Vagina (tissue), 2 donors: ENCODE measurements around the gene RNF5. TPM values are rescaled to one million over a fixed set of nuclear protein-coding genes. Genes with fewer than 3 reads are reported as not detected.

Source experiments
- DNase-seq, 2 donors: peaks; one replicate each; pipeline ENCODE4 v3.0.0-alpha.2; 2017; ENCODE audit errors: extremely low spot score in 2 of 2
- H3K27ac ChIP-seq: fragments of 200-600 bp; sonication (generic); one replicate; pipeline ENCODE4 v1.5.1; 2019
- H3K27me3 ChIP-seq: fragments of 200-600 bp; sonication (generic); one replicate; pipeline ENCODE4 v1.5.1; 2019
- H3K36me3 ChIP-seq, 2 donors: fragments of 200-600 bp; sonication (generic); one replicate each; pipeline ENCODE4 v1.5.1; 2017 to 2019
- H3K4me1 ChIP-seq: fragments of 200-600 bp; sonication (generic); one replicate; pipeline ENCODE4 v1.5.1; 2019
- H3K4me3 ChIP-seq, 2 donors: fragments of 200-600 bp; sonication (generic); 1 replicate in 1 of 2; 2 replicates in 1 of 2; pipeline ENCODE4 v1.5.1; 2016 to 2019
- H3K9me3 ChIP-seq: fragments of 200-600 bp; sonication (generic); one replicate; pipeline ENCODE4 v1.5.1; 2019
- POLR2A ChIP-seq, 2 donors: fragments of 450-650 bp; IDR thresholded peaks; one replicate each; pipeline ENCODE4 v1.6.1; 2017; ENCODE audit warnings: antibody characterized with exemption in 2 of 2, mild to moderate bottlenecking in 2 of 2, moderate library complexity in 2 of 2
- POLR2AphosphoS5 ChIP-seq, 2 donors: sonication (generic); formaldehyde crosslinking; IDR thresholded peaks; one replicate each; pipeline ENCODE4 v1.9.0; 2017; ENCODE audit warnings: antibody characterized with exemption in 2 of 2, mild to moderate bottlenecking in 2 of 2, low read depth in 1 of 2; ENCODE audit not compliant: insufficient read depth in 1 of 2
- intact Hi-C: fragments of 100-400 bp; cut with DNase I; formaldehyde crosslinking; loops from one replicate; pipeline ENCODE4 v1.15.1; 2023
- total RNA-seq: library from RNA; depleted of rRNA; stranded (reverse); fragments of >200 nt; gene quantifications from one replicate; pipeline ENCODE4 v1.2.3, GENCODE V29; 2016
- TF ChIP-seq, protein P1 (sequence below), 3 experiments: fragments of 450-650 bp in 2 of 3; fragments of 200-600 bp in 1 of 3; sonication (generic) in 1 of 3; IDR thresholded peaks; one replicate each; pipeline ENCODE4 v1.5.1; 2017 to 2019; ENCODE audit warnings: antibody characterized with exemption in 3 of 3, mild to moderate bottlenecking in 2 of 3, moderate library complexity in 2 of 3

RNF5 gene
- total RNA-seq, 1 donor from 2014 or later, result 48.4 TPM

GRCh38 chr6:32216998-32217397 lies 38.8 kb downstream of the RNF5 start:
- Histone ChIP-seq H3K36me3 (no peaks in the 10 kb centered on the region), H3K27ac (no peak overlapping the region), H3K9me3 (no peaks in the 10 kb centered on the region), H3K4me1 (no peaks in the 10 kb centered on the region), H3K4me3 (no peak overlapping the region), H3K27me3 (no peaks in the 10 kb centered on the region)
- DNase-seq, result no peak
- intact Hi-C loops, result no loop called here
- no peak for TF ChIP-seq POLR2AphosphoS5 (IDR thresholded peaks at IDR 0.05; ENCODE audit: insufficient read depth in 1 of 2, low read depth in 1 of 2)
- TF ChIP-seq POLR2A (IDR thresholded peaks at IDR 0.05), result no peak
- TF ChIP-seq, protein P1, sequence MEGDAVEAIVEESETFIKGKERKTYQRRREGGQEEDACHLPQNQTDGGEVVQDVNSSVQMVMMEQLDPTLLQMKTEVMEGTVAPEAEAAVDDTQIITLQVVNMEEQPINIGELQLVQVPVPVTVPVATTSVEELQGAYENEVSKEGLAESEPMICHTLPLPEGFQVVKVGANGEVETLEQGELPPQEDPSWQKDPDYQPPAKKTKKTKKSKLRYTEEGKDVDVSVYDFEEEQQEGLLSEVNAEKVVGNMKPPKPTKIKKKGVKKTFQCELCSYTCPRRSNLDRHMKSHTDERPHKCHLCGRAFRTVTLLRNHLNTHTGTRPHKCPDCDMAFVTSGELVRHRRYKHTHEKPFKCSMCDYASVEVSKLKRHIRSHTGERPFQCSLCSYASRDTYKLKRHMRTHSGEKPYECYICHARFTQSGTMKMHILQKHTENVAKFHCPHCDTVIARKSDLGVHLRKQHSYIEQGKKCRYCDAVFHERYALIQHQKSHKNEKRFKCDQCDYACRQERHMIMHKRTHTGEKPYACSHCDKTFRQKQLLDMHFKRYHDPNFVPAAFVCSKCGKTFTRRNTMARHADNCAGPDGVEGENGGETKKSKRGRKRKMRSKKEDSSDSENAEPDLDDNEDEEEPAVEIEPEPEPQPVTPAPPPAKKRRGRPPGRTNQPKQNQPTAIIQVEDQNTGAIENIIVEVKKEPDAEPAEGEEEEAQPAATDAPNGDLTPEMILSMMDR (IDR thresholded peaks at IDR 0.05), result no peak

DNA sequence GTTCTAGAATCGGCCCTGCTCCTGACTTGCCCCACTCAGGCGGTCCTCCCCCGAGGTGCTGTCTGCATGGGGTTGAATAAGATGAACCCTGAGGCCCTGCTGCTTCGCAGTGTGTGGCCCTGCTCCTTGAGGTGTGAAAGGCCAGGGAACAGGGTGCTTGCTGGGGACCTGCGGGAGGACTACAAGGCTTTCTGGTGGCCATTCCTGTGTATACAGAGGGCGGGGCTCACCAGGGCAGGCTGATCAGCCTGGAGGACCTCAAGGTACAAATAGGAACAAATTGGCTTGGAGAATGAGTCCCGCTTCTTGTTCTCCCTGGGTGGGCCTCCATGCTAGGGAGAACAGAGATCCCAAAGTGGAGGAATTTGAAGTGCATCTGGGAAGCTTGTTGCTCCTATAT lies 40.0 kb downstream of the RNF5 start:
- H3K36me3 ChIP-seq, result no peaks in the 10 kb centered on the region
- no peak overlapping the region for H3K4me3 ChIP-seq
- TF ChIP-seq POLR2A (IDR thresholded peaks at IDR 0.05) (no peak), POLR2AphosphoS5 (IDR thresholded peaks at IDR 0.05; ENCODE audit: insufficient read depth in 1 of 2, low read depth in 1 of 2) (no peak)
- TF ChIP-seq, protein P1 (IDR thresholded peaks at IDR 0.05), result no peak
- H3K4me1 ChIP-seq, result no peaks in the 10 kb centered on the region
- no peak overlapping the region for H3K27ac ChIP-seq
- no peaks in the 10 kb centered on the region for H3K9me3 ChIP-seq
- no peaks in the 10 kb centered on the region for H3K27me3 ChIP-seq
- intact Hi-C loops, result no loop called here
- DNase-seq, result no peak

GRCh38 chr6:32220021-32220420 lies 41.8 kb downstream of the RNF5 start:
- H3K36me3 ChIP-seq, result no peaks in the 10 kb centered on the region
- intact Hi-C loops, result no loop called here

DNA sequence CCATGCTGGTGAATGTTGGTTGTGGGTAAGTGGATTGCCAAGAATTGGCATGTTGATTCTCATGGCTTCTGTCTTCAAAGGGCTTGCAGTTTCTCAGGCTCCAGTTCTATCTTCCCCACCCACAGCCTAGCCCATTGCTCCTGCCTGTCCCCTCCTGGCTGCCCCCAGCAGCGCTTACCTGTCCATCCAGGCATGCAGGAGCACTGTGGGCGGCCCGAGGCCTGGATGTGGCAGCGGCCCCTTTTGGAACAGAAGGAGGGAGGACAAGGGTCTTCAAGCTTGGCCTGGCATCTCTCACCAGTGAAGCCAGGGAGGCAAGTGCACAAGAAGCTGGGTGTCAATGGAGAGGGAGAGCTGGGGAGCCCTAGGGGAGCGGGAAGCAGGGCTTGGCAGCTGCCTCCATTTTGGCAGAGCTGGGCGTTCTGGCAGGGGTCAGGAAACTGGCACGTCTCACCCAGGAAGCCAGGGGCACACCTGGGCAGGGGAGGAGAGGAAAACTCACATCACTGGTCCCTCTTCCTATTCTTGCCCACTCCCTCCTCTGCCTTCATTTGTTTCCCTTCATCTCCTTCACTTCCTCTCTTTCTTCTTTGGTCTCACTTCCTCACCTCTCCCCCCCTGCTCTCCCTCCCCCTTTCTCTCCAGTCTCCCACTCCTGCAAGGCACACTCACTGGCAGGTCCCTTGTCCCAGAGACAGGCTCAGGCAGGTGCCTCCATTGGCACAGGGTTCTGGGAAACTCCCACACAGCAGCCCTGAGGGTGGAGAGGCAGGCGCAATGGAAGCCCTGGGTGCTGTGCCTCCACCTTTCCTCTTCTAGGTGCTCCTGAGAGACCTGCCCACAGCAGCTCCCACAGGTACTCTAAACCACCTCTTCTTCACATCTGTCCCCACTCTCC lies 44.4 kb downstream of the RNF5 start:
- DNase-seq, result no peak
- Histone ChIP-seq H3K36me3 (no peaks in the 10 kb centered on the region), H3K9me3 (no peaks in the 10 kb centered on the region), H3K4me3 (peak overlapping the region in 1 of 2 donors; percentile 16), H3K27me3 (no peaks in the 10 kb centered on the region), H3K4me1 (no peaks in the 10 kb centered on the region), H3K27ac (peak overlapping the region; percentile 27)
- TF ChIP-seq POLR2AphosphoS5 (IDR thresholded peaks at IDR 0.05; ENCODE audit: insufficient read depth in 1 of 2, low read depth in 1 of 2) (no peak), POLR2A (IDR thresholded peaks at IDR 0.05) (no peak)
- TF ChIP-seq, protein P1 (IDR thresholded peaks at IDR 0.05), result no peak
- intact Hi-C loops, result no loop called here

More at GRCh38 chr6:32220021-32220420, 41.8 kb downstream of the RNF5 start:
- H3K27ac ChIP-seq, result no peak overlapping the region
- no peaks in the 10 kb centered on the region for H3K9me3 ChIP-seq
- H3K27me3 ChIP-seq, result no peaks in the 10 kb centered on the region
- no peaks in the 10 kb centered on the region for H3K4me1 ChIP-seq
- DNase-seq, result no peak
- TF ChIP-seq POLR2AphosphoS5 (IDR thresholded peaks at IDR 0.05; ENCODE audit: insufficient read depth in 1 of 2, low read depth in 1 of 2), result no peak
- no peak overlapping the region for H3K4me3 ChIP-seq

- no peaks in the 10 kb centered on the region for H3K36me3 ChIP-seq
- no peaks in the 10 kb centered on the region for H3K9me3 ChIP-seq
- H3K27ac ChIP-seq, result peak within 1 kb of the TSS; percentile 27
- TF ChIP-seq POLR2A (IDR thresholded peaks at IDR 0.05), result no peak
- no peak for TF ChIP-seq POLR2AphosphoS5 (IDR thresholded peaks at IDR 0.05; ENCODE audit: insufficient read depth in 1 of 2, low read depth in 1 of 2)
- TF ChIP-seq, protein P1 (IDR thresholded peaks at IDR 0.05), result no peak
- H3K27me3 ChIP-seq, result no peaks in the 10 kb centered on the region
- DNase-seq, result no peak
- H3K4me1 ChIP-seq, result no peaks in the 10 kb centered on the region
- peak within 1 kb of the TSS in 1 of 2 donors; percentile 16 for H3K4me3 ChIP-seq
- intact Hi-C loops, result no loop called here
Observed at GRCh38 chr6:32223258-32224235, 45.3 kb downstream of the RNF5 start, which contains the start of gene NOTCH4. TSS of gene NOTCH4 (minus strand) at chr6:32224067. CDS start at chr6:32223928, 139 bp downstream.
